BJ (cell line): ENCODE data around the gene ATP11C. TPM values are rescaled to one million over a fixed set of nuclear protein-coding genes. Genes with fewer than 3 reads are reported as not detected.
"Not testable (repeated sequence)": the region's sequence is repeated elsewhere in the genome, so short reads cannot be mapped to it uniquely, and the experiment has no call there.

Experiments
- CTCF ChIA-PET: fragments of 350-600 bp; formaldehyde crosslinking; extraction: SDS; loops from one replicate; lab custom pipeline; 2021; ENCODE audit warnings: antibody characterized with exemption, inconsistent platforms; lab: Yijun Ruan, JAX
- POLR2A ChIA-PET: fragments of 300-600 bp; sonication (Branson Sonifier 250); formaldehyde crosslinking; extraction: SDS; loops from one replicate; lab custom pipeline; 2021; ENCODE audit warnings: antibody characterized with exemption; lab: Charles Lee
- DNase-seq: peaks from one replicate; pipeline ENCODE4 v3.0.0-alpha.2; 2011; ENCODE audit warnings: low read depth
- H3K27me3 ChIP-seq: 2 replicates; pipeline ENCODE4 v1.6.0; 2011; ENCODE audit warnings: low read length; ENCODE audit not compliant: control insufficient read depth, insufficient read depth
- H3K36me3 ChIP-seq: 2 replicates; pipeline ENCODE4 v1.5.1; 2011; ENCODE audit warnings: low read length; ENCODE audit not compliant: control insufficient read depth, insufficient read depth
- H3K4me3 ChIP-seq: 2 replicates; pipeline ENCODE4 v1.5.1; 2011; ENCODE audit warnings: low read depth, mild to moderate bottlenecking, control low read depth, low read length
- polyA plus RNA-seq: library from polyadenylated mRNA; depleted of rRNA; stranded (reverse); fragments of >200 nt; gene quantifications from 2 replicates; pipeline ENCODE4 v1.2.3, GENCODE V29; 2011
- TF ChIP-seq, protein P1 (sequence below): IDR thresholded peaks from 2 replicates; pipeline ENCODE4 v1.5.1; 2011; ENCODE audit warnings: low read depth, mild to moderate bottlenecking, control low read depth, inconsistent platforms, low read length, moderate library complexity; ENCODE audit not compliant: insufficient read depth

The ATP11C gene
- polyA plus RNA-seq, 1 experiment: 7.7 TPM

DNA sequence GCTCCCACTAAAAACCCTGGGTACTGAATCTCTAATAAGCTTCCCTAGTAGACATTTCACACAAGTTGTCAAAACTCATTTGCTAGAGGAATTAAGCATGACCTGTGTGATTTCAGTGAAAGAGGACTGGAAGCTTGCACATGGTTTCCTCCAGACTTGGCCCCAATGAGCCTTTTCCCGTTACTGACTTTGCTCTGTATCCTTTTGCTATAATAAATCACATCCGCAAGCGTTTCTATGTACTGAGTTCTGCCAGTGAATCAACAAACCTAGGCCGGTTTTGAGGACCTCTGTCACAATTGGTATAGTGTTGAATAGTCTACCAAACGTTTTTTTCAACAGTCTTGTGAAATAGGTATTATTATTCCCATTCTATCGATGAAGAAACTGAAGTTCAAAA, 8.2 kb downstream of the ATP11C start:
- CTCF ChIA-PET: interaction anchor here (1.1 kb wide), 1 partner anchor 22 kb away, joined by 3 read pairs; no protein-coding TSS in a partner anchor

DNA sequence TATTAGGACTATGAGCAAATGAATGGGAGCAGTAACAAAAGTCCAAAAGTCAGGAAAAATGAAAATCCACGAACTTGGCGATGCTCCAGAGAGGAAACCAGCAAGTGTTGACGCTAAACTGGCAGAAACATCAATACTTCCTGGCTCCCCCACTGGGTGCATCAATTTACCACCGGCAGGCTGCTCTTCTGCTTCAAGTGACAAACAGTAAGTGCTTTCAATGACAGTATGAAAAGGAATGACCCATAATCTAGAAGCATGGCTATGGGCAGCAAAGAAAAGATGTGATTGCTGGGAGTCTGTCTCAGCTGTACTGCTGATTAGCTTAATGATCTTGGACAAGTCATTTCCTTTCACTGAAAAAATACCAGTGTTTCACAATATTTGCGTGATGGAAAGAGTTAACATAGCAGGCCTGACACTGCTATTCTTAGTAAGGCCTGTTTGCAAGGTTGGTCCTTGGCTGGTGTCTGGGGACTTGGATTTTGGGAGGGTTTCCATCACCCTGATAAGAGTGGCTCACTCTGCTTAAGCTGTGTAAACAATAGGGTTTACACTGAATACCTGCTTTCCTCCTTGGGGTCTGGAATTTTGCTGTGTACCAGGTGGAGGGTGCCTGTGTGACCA, 8.7 kb downstream of the ATP11C start:
- Histone ChIP-seq H3K27me3 (no peaks in the 10 kb centered on the region), H3K4me3 (no peak overlapping the region), H3K36me3 (no peaks in the 10 kb centered on the region)
- ChIA-PET CTCF (interaction anchor here (1.1 kb wide), 1 partner anchor 21 kb away, joined by 3 read pairs; no protein-coding TSS in a partner anchor), POLR2A (no interaction called here)
- TF ChIP-seq, protein P1, sequence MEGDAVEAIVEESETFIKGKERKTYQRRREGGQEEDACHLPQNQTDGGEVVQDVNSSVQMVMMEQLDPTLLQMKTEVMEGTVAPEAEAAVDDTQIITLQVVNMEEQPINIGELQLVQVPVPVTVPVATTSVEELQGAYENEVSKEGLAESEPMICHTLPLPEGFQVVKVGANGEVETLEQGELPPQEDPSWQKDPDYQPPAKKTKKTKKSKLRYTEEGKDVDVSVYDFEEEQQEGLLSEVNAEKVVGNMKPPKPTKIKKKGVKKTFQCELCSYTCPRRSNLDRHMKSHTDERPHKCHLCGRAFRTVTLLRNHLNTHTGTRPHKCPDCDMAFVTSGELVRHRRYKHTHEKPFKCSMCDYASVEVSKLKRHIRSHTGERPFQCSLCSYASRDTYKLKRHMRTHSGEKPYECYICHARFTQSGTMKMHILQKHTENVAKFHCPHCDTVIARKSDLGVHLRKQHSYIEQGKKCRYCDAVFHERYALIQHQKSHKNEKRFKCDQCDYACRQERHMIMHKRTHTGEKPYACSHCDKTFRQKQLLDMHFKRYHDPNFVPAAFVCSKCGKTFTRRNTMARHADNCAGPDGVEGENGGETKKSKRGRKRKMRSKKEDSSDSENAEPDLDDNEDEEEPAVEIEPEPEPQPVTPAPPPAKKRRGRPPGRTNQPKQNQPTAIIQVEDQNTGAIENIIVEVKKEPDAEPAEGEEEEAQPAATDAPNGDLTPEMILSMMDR: no peak
- no peak for DNase-seq

More for the DNA sequence above, 8.2 kb downstream of the ATP11C start:
- POLR2A ChIA-PET: no interaction called here
- no peak for DNase-seq
- Histone ChIP-seq H3K4me3 (no peak overlapping the region), H3K36me3 (no peaks in the 10 kb centered on the region), H3K27me3 (no peaks in the 10 kb centered on the region)
- TF ChIP-seq, protein P1: no peak

DNA sequence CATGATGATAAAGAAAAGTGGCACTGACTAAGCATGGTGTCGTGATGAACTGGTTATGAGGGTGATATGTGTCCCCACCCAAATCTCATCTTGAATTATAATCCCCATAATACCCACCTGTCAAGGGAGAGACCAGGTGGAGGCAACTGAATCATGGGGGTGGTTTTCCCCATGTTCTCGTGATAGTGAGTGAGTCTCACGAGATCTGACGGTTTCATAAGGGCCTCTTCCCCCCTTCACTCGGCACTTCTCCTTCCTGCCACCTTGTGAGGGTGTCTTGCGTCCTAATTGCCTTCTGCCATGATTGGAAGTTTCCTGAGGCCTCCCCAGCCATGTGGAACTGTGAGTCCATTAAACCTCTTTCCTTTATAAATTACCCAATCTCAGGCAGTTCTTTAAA, 11.7 kb downstream of the ATP11C start:
- DNase-seq, H3K27me3 ChIP-seq, CTCF ChIA-PET, POLR2A ChIA-PET, H3K4me3 ChIP-seq, H3K36me3 ChIP-seq: not testable (repeated sequence)

DNA sequence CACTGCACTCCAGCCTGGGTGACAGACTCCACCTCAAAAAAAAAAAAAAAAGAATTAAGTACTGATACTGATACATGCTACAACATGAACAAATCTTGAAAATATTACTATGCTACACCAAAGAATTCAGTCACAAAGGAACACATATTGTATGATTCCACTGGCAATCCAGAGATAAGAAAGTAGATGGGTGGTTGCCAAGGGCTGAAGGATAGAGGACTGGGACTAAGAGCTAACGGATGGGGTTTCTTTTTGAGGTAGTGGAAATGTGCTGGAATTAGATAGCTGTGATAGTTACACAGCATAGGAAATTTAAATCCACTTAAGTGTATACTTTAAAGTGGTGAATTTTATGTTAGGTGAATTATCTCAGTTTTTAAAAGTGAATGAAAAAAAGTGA, 12.5 kb downstream of the ATP11C start:
- POLR2A ChIA-PET: no interaction called here
- TF ChIP-seq, protein P1: no peak
- H3K36me3 ChIP-seq: no peaks in the 10 kb centered on the region
- CTCF ChIA-PET: interaction anchor here (1.0 kb wide), 1 partner anchor 160 kb away, joined by 3 read pairs; no protein-coding TSS in a partner anchor
- no peak for DNase-seq
- no peaks in the 10 kb centered on the region for H3K27me3 ChIP-seq
- no peak overlapping the region for H3K4me3 ChIP-seq

DNA sequence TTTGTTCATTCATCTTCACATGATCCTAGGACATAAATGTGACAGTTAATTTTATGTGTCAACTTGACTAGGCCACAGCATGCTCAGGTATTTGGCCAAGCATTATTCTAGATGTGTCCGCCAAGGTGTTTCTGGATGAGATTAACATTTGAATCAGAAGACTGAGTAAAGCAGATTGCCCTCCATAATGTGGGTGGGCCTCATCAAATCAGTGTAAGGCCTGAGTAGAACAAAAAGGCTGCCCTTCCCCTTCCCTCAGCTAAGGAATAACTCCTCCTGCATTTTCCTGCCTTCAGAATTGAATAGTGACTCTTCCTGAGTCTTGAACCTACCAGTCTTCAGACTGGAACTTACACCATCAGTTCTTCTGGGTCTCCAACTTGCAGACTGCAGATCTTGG, 18.4 kb downstream of the ATP11C start:
- no peak for DNase-seq
- Histone ChIP-seq H3K27me3 (no peaks in the 10 kb centered on the region), H3K36me3 (no peaks in the 10 kb centered on the region), H3K4me3 (no peak overlapping the region)
- ChIA-PET CTCF (no interaction called here), POLR2A (no interaction called here)
- TF ChIP-seq, protein P1: no peak

DNA sequence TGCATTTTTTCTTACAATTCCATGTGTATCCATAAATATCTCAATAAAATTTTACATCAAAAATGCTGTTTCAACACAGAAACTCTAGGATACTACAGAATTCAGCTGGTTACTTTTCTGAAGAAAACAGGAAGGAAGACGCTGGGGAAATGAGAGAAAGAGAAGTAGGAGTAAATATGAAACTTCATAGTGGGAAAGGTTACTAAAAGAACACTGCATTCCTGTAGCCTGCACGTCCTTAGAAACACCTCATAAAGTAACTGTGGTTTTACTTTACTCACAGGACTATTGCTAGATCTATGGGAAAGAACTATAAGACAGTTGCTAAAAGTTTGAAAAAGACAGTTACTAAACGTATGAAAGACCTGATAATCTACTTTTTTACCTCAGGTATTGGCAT, 23.1 kb downstream of the ATP11C start:
- ChIA-PET CTCF (no interaction called here), POLR2A (no interaction called here)
- TF ChIP-seq, protein P1: no peak
- no peak for DNase-seq
- Histone ChIP-seq H3K27me3 (no peaks in the 10 kb centered on the region), H3K4me3 (no peak overlapping the region), H3K36me3 (no peaks in the 10 kb centered on the region)
